ENCODE data around the gene MRTFA. TPM values are rescaled to one million over a fixed set of nuclear protein-coding genes. Genes with fewer than 3 reads are reported as not detected.
"Not testable (repeated sequence)": the region's sequence is repeated elsewhere in the genome, so short reads cannot be mapped to it uniquely, and the experiment has no call there.

Gene MRTFA
- total RNA-seq, 1 donor from 2014 or later, result 71.3 TPM

GRCh38 chr22:40560994-40561515 lies 75.5 kb downstream of the MRTFA start:
- intact Hi-C loops (cut with micrococcal nuclease), result no loop called here

- intact Hi-C loops (cut with micrococcal nuclease), result no loop called here
Measured at GRCh38 chr22:40560551-40560950, 76.0 kb downstream of the MRTFA start.

DNA sequence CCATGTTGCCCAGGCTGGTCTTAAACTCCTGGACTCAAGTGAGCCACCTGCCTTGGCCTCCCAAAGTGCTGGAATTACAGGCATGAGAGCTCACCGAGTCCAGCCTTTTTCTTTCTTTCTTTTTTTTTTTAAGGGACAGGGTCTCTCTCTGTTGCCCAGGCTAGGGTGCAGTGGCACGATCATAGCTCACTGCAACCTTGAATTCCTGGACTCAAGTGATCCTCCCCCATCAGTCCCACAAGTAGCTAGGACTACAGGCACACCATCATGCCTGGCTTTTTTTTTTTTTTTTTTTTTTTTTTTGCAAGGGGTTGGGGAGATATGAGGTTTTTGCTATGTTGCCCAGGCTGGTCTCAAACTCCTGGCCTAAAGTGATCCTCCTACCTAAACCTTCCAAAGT lies 78.5 kb downstream of the MRTFA start:
- intact Hi-C loops (cut with micrococcal nuclease), result no loop called here

DNA sequence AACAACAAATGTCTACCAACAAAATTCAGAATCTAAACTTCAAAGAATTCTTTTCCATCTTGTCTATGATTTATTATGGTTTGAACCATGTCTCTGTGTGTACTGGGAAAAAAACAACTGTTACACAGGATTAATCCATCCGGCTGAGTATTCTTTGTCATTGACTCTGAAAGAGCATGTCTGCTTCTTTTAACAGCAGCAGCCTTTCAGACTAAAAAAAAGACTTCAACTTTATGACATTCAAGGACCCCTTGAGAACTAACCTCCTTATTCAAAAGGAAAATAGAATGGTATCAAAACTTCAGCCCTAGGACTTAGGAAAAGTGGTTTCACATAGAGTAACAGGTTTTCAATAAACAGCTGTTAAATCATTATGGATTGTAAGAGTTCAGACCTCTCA lies 79.9 kb downstream of the MRTFA start:
- intact Hi-C loops (cut with micrococcal nuclease), result no loop called here

- intact Hi-C loops (cut with micrococcal nuclease), result not testable (repeated sequence)
Measured at GRCh38 chr22:40554023-40554422, 82.5 kb downstream of the MRTFA start.

DNA sequence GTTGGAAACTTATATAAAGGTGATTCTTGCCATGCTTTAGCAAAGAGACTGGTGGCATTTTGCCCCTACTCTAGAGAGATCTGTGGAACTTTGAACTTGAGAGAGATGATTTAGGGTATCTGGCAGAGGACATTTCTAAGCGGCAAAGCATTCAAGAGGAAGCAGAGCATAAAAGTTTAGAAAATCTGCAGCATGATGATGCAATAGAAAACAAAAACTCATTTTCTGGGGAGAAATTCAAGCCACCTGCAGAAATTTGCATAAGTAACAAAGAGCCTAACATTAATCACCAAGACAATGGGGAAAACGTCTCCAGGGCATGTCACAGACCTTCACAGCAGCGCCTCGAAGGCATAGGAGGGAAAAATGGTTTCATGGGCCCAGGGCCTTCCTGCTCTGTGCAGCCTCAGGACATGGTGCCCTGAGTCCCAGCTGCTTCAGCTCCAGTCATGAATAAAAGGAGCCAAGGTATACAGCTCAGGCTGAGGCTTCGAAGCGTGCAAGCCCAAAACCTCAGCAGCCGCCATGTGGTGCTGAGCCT lies 83.4 kb downstream of the MRTFA start:
- intact Hi-C loops (cut with micrococcal nuclease), result no loop called here

- intact Hi-C loops (cut with micrococcal nuclease), result no loop called here
Measured at GRCh38 chr22:40552070-40552469, 84.4 kb downstream of the MRTFA start.

- intact Hi-C loops (cut with micrococcal nuclease), result no loop called here
Measured at GRCh38 chr22:40547729-40548143, 88.8 kb downstream of the MRTFA start.

DNA sequence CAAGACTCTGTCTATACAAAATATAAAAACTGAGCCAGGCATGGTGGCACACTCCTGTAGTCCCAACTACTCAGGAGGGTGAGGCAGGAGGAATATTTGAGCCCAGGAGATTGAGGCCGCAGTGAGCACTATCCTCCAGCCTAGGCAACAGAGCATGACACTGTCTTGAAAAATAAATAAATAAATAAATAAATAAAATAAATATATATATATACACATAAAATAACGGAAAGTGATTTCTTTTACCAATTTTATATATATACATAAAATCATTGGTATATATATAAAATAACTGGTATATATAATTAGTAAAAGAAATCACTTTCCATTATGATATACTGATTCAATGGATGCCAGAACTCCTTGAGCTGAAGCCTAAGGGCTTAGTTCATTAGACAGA lies 91.8 kb downstream of the MRTFA start:
- intact Hi-C loops (cut with micrococcal nuclease), result no loop called here

GRCh38 chr22:40542821-40543540 lies 93.5 kb downstream of the MRTFA start:
- intact Hi-C loops (cut with micrococcal nuclease), result no loop called here

DNA sequence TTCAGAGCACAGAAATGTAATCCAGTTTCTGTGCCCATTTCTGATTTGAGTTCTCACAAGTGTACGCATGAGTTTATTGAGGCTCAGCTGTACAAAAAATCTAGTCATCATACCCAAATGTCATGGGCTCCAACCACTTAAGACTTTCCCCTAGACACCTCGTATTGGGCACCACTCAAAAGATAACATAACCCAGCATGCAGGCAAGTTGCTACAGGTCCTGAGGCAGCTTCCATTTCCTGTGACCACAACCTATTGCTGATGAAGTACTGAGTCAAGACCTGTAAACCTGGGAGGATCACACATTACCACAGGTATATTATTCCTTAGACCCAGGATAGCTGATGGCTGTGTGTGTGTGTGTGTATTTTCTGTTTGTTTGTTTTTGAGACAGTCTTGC lies 95.2 kb downstream of the MRTFA start:
- intact Hi-C loops (cut with micrococcal nuclease), result no loop called here

GRCh38 chr22:40540265-40540664 lies 96.3 kb downstream of the MRTFA start:
- intact Hi-C loops (cut with micrococcal nuclease), result no loop called here

GRCh38 chr22:40536149-40536548 lies 100.4 kb downstream of the MRTFA start:
- intact Hi-C loops (cut with micrococcal nuclease), result loop anchor here (10.0 kb wide), 1 partner anchor 189 kb away; no protein-coding TSS in a partner anchor

- intact Hi-C loops (cut with micrococcal nuclease), result loop anchor here (10.0 kb wide), 1 partner anchor 189 kb away; no protein-coding TSS in a partner anchor
Measured at GRCh38 chr22:40535642-40536041, 100.9 kb downstream of the MRTFA start.

DNA sequence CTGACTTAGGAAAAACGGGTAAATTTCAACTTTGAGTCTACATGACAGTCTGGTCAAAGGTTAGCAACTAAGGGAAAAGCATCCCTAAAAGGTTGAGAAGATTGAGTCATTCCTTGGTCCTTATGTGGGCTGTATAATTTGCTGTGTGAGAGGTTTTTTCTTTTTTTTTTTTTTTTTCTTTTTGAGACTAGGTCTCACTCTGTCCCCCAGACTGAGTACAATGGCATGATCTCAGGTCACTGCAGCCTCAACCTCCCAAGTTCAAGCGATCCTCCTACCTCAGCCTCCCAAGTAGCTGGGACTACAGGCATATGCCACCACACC lies 101.4 kb downstream of the MRTFA start:
- intact Hi-C loops (cut with micrococcal nuclease), result loop anchor here (10.0 kb wide), 1 partner anchor 190 kb away; no protein-coding TSS in a partner anchor

DNA sequence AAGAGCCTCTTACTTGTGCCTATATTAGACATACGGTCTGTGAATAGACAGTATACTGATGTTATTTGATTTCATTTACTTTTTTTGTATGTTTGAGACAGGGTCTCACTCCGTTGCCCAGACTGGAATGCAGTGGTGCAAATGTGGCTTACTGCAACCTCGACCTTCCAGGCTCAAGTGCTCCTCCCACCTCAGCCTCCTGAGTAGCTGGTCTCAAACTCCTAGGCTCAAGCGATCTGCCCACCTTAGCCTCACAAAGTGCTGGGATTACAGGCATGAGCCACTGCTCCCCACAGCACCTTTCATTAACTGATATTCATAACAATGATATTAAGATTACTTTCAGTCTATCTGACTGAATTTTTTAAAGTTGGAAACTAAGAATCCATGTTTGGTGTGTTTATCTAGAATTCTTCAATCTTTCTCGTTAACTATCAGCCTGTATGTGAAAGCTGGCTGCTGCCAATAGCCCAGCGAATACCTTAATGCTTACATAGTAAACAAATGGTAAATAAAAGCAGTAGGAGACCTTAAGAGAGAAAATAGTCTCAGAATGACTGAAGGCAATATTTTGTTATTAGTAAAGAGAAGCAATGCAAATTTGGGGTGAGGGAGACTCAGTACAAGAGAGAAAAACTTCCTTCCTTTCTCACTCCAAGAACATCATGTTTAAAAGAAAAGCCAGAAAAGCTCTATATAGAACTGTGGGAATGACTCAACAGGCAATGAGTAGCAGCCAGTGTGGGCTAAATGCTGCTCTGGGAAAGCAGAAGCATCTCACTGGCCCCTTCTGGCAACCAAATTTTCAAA lies 101.9 kb downstream of the MRTFA start:
- intact Hi-C loops (cut with micrococcal nuclease), result loop anchor here (5.0 to 10.0 kb wide), 2 partner anchors 43 to 190 kb away; no protein-coding TSS in a partner anchor

GRCh38 chr22:40533712-40534378 lies 102.7 kb downstream of the MRTFA start:
- intact Hi-C loops (cut with micrococcal nuclease), result loop anchor here (2.0 to 10.0 kb wide), 6 partner anchors 15 to 191 kb away; partner anchors contain the start of gene MRTFA

GRCh38 chr22:40531951-40532900 lies 104.3 kb downstream of the MRTFA start:
- intact Hi-C loops (cut with micrococcal nuclease), result loop anchor here (2.0 to 10.0 kb wide), 6 partner anchors 13 to 193 kb away; partner anchors contain the start of gene MRTFA

GRCh38 chr22:40530391-40530790 lies 106.1 kb downstream of the MRTFA start:
- intact Hi-C loops (cut with micrococcal nuclease), result loop anchor here (5.0 to 10.0 kb wide), 2 partner anchors 47 to 194 kb away; no protein-coding TSS in a partner anchor

- intact Hi-C loops (cut with micrococcal nuclease), result loop anchor here (5.0 to 10.0 kb wide), 2 partner anchors 47 to 195 kb away; no protein-coding TSS in a partner anchor
Measured at GRCh38 chr22:40529821-40530220, 106.7 kb downstream of the MRTFA start.

Measured in T-helper 2 cell treated with Interferon-gamma antibody and Interleukin-4, amounts not matched to agents 100 ng/mL and 5 ng/mL, for 36 hours (primary cell).